B cell (primary cell): ENCODE data around the gene SEMA4C.

Source experiments
- CTCF ChIP-seq: fragments of 200-600 bp; IDR thresholded peaks from one replicate; pipeline ENCODE4 v1.8.0; 2022; ENCODE audit warnings: antibody characterized with exemption, mild to moderate bottlenecking
- EZH2 ChIP-seq: IDR thresholded peaks from 2 replicates; pipeline ENCODE4 v1.6.1; 2012; ENCODE audit warnings: borderline replicate concordance, low read depth, mild to moderate bottlenecking, moderate library complexity, low read length; ENCODE audit not compliant: insufficient read depth, poor library complexity, severe bottlenecking

GRCh38 chr2:96870626-96871255 lies 861 bp upstream of the SEMA4C start:
- no peak for TF ChIP-seq EZH2
- no peak for TF ChIP-seq CTCF
